ENCODE results near the gene ITGA8.
"Not testable (repeated sequence)": the region's sequence is repeated elsewhere in the genome, so short reads cannot be mapped to it uniquely, and the experiment has no call there.

Gene ITGA8

DNA sequence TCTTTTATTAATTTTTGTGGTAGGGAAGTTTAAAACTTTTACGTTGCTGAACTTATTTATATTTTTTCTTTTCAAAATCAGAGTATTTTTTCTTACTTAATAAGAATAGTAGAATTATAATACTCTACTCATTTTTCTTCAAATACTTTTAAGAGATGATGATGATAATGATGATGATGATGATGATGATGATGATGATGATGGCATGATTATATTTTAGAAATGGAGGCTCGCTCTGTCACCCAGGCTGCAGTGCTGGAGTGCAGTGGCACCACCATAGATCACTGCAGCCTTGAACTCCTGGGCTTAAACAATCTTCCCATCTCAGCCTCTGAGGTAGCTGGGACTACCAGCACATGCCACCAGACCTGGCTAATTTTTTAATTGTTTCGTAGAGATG, 230.3 kb downstream of the ITGA8 start:
- FAIRE-seq: no peak

GRCh38 chr10:15487376-15487775, 232.3 kb downstream of the ITGA8 start:
- FAIRE-seq: no peak

DNA sequence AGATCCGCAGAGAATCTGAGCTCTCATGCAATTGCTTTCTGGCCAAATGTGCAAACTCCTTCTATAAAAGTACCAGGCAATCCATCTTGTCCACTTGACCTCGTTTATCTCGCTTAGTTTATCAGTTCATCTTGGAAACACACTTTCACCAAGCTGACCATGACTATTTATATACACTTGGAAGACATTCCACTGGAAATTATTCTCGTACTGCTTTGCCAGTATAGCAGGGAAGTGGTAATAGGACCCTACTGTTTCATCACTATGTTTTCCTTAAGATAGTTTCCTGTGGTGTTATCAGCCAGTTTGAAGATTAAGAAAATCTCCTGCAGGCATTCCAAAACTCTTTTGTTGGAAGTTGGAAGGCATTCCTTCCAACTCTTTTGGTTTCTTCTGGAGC, 233.3 kb downstream of the ITGA8 start:
- FAIRE-seq: no peak

DNA sequence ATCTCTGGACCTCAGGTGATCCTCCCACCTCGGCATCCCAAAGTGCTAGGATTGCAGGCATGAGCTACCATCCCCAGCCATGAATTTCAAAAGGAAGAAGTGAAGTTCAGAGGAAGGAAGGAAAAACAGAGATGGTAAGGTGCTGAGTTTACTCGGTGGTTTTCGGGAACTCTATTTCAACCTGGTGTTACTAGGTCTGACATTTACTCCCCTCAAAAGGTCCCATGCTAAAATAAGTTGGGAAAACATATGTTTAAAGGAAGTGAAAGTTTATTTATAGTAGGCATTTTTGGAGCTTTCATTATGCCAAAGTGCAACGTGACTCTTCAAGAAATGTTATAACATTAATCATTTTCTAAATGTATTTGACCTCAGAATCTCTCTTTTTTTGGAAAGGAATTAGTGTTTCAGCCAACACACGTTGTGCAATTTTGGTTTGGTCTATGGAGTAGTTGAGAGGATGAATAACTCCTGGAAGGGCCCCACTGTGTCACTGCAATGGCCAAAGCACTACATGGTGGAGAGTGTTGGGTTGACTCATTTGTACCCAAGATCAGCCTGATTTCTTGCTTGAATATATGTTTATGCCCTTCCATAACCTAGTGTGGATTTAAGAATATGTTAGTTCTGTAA, 233.9 kb downstream of the ITGA8 start:
- FAIRE-seq: no peak

DNA sequence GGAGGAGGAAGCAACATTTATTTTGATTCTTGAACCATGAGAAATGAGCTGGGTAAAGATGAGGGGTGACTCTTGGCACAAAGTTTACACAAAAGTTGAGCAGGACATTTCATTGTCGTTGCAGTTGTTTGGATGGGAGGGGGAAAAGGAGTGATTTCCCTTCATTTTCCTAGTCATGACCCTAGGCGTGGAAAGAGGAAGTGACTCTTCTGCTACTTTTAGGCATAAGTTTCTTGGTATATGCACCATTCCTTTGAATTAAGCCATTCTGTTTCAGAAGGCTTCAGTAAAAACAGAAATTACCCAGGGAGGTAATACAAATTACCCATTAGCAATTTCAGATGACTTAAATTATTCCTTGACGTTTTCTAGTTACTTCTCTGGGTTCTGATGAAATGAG, 234.7 kb downstream of the ITGA8 start:
- FAIRE-seq: no peak

GRCh38 chr10:15484128-15484527, 235.6 kb downstream of the ITGA8 start:
- FAIRE-seq: no peak

- FAIRE-seq: no peak
Observed at GRCh38 chr10:15483215-15484075, 236.3 kb downstream of the ITGA8 start.

GRCh38 chr10:15482156-15482555, 237.6 kb downstream of the ITGA8 start:
- no peak for FAIRE-seq

DNA sequence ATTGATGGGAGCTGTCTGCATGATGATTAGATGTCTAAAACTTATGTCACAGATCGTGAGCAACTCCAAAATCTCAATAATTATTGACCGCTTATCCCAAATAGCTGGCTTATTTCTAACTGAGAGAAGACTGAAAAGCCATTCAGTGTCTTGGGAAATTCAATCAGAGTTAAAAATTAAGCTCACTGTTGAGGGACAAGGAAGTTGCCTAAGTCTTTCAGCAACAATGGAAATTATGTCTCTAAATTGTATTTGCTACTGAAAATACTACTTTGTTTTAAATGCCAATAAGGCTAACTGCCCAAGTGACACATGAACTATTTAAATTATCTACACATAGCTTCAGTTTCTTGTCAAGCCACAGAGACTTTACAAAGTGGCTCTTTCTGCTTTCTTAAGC, 240.8 kb downstream of the ITGA8 start:
- no peak for FAIRE-seq

GRCh38 chr10:15478429-15478828, 241.3 kb downstream of the ITGA8 start:
- FAIRE-seq: no peak

GRCh38 chr10:15476337-15476736, 243.4 kb downstream of the ITGA8 start:
- FAIRE-seq: no peak

DNA sequence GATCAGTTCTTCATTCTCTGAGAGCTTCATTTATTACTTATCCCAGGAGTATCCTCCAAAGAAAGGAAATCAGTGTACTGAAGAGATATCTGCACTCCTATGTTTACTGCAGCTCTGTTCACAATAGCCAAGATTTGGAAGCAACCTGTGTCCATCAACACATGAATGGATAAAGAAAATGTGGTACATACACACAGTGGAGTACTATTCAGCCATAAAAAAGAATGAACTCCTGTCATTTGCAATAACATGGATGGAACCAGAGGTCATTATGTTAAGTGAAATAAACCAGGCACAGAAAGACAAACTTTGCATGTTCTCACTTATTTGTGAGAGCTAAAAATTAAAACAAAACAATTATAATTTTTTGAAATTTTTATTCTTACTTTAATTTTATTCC, 244.3 kb downstream of the ITGA8 start:
- not testable (repeated sequence) for FAIRE-seq

DNA sequence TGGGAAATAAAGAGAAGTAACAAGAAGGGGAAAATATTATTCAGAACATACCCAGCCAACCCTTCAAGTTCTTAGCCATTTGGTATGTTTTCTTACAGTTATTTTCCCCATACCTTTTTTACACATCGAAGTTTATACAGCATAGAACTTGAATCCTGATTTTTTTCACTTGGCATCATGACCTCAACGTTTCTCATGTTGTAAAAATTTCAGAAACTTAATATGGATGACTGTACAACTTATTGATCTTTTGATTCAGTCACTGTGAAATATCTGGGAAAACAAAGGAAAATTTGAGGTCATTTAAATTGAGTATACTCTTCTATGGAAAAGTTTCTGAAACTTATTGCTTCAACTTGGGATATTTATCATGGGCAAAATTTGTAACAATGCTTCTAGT, 245.1 kb downstream of the ITGA8 start:
- no peak for FAIRE-seq

DNA sequence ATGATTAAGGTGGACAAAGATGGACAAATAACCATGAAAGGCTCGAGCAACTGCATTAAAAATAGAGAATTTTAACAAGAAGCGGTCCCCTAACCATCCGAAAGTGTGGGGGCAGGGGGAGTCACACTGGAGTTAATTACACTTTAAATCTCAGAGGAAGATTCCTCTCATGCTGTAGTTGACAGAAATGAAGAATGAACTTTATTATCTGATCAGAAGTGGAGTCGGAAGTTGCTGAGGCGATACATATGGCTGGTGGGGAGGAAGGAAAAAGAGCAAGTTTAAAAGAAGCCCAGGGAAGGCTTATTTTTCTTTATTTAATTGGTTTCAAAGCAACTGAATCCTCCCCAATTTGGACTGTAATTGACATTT, 246.3 kb downstream of the ITGA8 start:
- FAIRE-seq: no peak

- no peak for FAIRE-seq
Observed at GRCh38 chr10:15472431-15473395, 247.0 kb downstream of the ITGA8 start.

- FAIRE-seq: no peak
Observed at GRCh38 chr10:15472008-15472407, 247.7 kb downstream of the ITGA8 start.

DNA sequence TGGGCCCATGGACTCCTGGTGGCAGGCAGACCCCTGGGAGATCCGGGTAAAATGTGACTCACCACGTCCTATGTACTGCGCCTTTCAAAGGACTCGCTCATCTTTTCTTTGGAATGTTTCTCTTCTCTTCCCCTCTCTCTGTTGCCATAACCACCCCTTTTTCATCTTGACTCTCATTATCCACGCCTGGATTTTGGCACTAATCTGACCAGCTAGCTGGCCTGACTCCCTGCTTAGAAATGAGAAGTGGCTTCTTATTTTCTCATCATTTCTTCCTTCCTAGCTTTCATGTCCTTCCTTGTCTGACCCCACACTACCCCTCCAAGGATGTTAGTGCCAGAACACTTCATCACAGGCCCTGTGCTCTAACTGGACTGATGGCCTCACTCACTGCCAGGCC, 250.6 kb downstream of the ITGA8 start:
- no peak for FAIRE-seq

GRCh38 chr10:15464381-15464780, 255.3 kb downstream of the ITGA8 start:
- no peak for FAIRE-seq
